Activated gamma-delta T cell (primary cell): ENCODE data around the gene DBNL.
"Not testable (repeated sequence)": the region's sequence is repeated elsewhere in the genome, so short reads cannot be mapped to it uniquely, and the experiment has no call there.

Source experiments
- DNase-seq: peaks from one replicate; lab custom pipeline; 2025; lab: John Stamatoyannopoulos, UW
- total RNA-seq, 2 donors: gene quantifications; one replicate each; lab custom pipeline; 2026; lab: John Stamatoyannopoulos, UW

The DBNL gene
- 290 to 376 reads per million in 2 donors for total RNA-seq

DNA sequence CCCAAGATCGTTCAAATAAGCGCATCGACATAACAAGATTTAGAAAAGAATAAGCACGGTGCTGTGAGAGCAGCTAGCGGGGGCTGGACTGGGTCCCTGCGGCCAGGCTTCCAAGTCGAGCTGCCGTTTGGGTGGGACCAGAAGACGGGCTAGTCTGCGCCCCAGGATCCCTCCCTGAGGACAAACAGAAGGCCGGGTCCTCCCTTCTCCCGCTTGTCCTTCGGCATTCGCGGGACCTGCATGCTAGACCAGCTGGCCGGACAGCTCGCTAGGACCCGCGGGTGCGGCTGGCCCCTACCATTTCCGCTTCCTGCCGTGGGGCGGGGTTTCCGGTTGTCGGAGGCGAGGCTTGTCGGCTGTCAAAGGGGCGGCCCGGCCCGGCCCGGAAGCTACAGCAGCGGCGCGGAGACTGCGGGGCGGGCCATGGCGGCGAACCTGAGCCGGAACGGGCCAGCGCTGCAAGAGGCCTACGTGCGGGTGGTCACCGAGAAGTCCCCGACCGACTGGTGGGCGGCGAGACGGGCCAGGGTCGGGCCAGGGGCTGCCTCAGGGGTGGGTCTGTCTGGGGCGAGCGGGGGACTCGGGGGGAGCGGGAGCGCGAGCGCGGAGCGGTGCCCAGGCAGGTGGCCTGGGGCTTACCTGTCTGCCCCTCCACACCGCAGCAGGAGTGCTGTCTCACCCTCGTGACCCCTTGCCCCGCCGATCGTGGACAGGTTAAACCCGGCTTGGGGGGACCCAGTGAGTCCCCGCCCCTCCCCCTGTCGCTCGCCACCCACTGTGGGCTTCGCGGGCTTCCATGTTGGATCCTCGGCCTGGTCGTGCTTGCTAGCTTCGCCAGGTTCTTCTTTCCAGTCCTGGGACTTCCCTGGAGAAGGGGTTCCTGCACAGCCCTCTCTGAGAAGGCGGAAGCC is at the start of gene DBNL:
Gene DBNL (plus strand): TSS at position 388 of the 911 bp plus-strand sequence. CDS start 36 bp downstream, at position 424.
- DNase-seq: peak; percentile 79

DNA sequence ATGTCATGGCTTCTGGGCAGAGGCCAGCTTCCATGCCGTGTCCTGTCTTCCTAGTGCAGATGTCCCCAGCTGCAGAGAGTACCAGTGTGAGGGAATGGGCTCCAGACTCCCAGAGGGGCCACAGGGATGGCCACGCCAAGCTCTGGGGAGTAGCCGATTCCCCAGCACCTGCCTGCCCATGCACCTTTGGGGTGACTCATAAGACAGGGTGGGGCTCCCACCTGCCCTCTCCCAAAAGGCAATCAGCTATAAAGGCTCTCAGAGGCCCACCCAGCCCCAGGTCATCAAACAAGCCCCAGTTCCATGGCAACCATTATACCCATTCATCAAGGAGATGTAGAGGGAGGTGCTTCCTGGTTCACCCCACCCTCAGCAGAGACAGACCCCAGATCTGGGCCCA is 47.0 kb upstream of the DBNL start, which contains the start of gene SPDYE1:
Gene SPDYE1 (plus strand): TSS at position 366 of the 400 bp plus-strand sequence. CDS start 2,053 bp downstream, outside the sequence.
- DNase-seq: not testable (repeated sequence)

GRCh38 chr7:44012081-44012480 is 32.4 kb upstream of the DBNL start:
- not testable (repeated sequence) for DNase-seq

- DNase-seq: not testable (repeated sequence)
These were observed 29.4 kb upstream of the DBNL start for GRCh38 chr7:44015090-44015489.

GRCh38 chr7:44018857-44019807 is 25.4 kb upstream of the DBNL start:
- DNase-seq: peak; percentile 98

- DNase-seq: not testable (repeated sequence)
These were observed 24.7 kb upstream of the DBNL start for GRCh38 chr7:44019825-44020224.

DNA sequence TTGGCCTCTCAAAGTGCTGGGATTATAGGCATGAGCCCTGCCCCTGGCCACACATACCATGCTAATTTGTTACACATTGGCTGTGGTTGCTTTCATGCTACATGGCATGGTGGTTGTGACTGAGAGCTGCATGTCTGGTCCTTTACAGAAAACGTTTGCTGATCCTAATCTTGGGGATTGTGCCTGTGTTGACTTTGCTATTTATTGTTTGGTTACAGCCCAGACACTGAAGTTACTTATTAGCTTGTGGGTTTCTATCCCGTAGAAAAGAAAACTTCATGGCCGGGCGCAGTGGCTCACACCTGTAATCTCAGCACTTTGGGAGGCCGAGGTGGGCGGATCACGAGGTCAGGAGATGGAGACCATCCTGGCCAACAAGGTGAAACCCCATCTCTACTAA is 22.4 kb upstream of the DBNL start:
- not testable (repeated sequence) for DNase-seq

GRCh38 chr7:44022796-44023467 is 21.6 kb upstream of the DBNL start:
- DNase-seq: not testable (repeated sequence)

- not testable (repeated sequence) for DNase-seq
These were observed 15.1 kb upstream of the DBNL start for GRCh38 chr7:44029433-44029832.

- not testable (repeated sequence) for DNase-seq
These were observed 14.5 kb upstream of the DBNL start for GRCh38 chr7:44030029-44030428.

- not testable (repeated sequence) for DNase-seq
These were observed 13.2 kb upstream of the DBNL start for GRCh38 chr7:44031319-44031718.

GRCh38 chr7:44032031-44032430 is 12.5 kb upstream of the DBNL start:
- not testable (repeated sequence) for DNase-seq

- DNase-seq: not testable (repeated sequence)
These were observed 10.3 kb upstream of the DBNL start for GRCh38 chr7:44033971-44034844.

DNA sequence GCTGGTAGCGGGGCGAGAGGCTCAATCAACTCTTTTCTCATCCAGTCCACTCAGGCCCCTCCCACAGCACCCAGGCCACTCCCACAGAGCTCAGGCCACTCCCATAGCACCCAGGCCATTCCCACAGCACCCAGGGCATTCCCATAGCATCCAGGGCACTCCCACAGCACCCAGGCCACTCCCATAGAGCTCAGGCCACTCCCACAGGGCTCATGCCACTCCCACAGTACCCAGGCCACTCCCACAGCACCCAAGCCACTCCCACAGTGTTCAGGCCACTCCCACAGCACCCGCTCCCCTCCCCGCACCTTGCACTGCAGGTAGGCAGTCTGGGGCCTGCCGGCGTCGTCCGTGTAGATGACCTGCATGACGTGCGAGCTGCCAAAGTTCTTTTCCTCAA is 8.1 kb upstream of the DBNL start:
- DNase-seq: not testable (repeated sequence)

GRCh38 chr7:44037951-44038350 is 6.6 kb upstream of the DBNL start:
- not testable (repeated sequence) for DNase-seq

DNA sequence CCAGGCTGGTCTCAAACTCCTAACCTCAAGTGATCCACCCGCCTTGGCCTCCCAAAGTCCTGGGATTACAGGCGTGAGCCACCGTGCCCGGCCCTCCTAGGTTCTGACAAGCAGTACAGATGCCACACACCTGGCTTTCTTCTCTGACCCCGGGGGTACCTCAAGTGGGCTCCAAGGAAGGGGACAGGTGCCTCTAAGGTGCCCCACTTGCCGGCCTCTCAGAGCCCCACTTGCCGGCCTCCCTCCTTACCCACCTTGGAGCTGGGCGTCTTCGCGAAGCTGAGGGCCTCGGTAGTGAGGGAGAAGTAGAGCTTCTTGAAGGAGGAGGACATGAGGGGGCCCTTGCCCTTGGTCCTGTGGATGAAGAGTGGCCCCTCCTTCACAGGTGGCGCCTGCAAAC is 5.9 kb upstream of the DBNL start:
- DNase-seq: not testable (repeated sequence)

GRCh38 chr7:44038961-44039558 is 5.4 kb upstream of the DBNL start:
- peak; percentile 63 for DNase-seq

DNA sequence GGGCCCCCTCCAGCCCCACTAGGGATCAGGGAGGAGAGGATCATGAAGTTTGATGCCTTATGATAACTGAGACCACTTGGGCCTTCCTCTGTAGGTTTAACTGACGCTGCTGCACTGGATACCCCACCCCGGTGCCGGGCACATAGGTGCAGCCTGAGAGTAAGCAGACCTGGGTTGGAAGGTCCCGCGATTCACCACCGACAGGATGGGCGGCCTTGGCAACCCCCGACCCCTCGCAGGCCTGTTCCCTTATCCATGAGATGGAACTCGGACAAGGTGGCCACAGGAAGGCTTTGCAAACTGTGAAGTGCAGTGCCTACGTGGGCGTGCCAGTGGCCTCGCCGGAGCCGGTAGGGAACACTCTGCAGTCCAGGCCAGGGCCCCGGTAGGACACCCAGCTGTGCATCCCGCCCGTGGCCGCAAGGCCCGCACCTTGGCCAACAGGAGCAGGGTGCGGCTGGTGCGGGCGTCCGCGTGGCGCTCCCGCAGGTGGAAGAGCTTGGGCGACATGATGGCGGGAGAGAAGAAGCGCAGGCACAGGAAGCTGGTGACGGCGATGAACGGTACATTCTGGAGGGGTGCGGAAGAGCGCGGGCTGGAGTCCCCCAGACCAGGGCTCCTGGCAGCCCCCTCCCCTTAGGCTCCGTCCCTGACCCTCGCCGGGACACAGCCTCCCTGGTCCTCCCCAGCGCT is 4.6 kb upstream of the DBNL start:
- DNase-seq: not testable (repeated sequence)

DNA sequence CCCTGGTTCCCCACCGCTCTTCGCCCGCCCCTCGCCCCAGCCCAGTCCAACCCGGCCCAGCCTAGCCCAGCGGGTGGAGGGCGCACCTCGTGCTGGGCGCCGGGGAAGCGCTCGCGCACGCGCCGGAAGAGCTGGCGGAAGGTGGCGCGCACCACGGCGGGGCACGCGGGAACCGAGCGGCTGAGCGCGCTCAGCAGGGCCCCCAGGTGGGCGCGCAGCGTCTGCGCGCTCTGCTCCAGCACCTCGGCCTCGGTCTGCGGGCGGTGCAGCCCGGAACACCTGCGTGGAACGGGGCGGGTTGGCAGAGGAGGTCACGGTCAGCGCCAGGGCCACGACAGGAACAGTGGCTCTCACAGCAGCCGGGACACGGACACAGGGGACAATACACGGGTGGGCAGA is 4.0 kb upstream of the DBNL start:
- peak; percentile 60 for DNase-seq
